K562 (cell line): ENCODE data around the gene PDE6D. TPM values are rescaled to one million over a fixed set of nuclear protein-coding genes. Genes with fewer than 3 reads are reported as not detected.

Experiments
- AFF4 ChIP-seq: sonication (generic); formaldehyde crosslinking; IDR thresholded peaks from 2 replicates; pipeline ENCODE4 v1.8.0; 2023; ENCODE audit warnings: mild to moderate bottlenecking, missing genetic modification reagents
- CHD2 ChIP-seq: IDR thresholded peaks from 2 replicates; pipeline ENCODE4 v1.6.1; 2011; ENCODE audit warnings: low read depth, low read length
- CTCF ChIP-seq, 3 experiments: IDR thresholded peaks in 2 of 3; conservative IDR thresholded peaks in 1 of 3; 2 replicates each; pipeline ENCODE4 v1.5.1; 2011 to 2012; ENCODE audit warnings: low read length in 3 of 3, mild to moderate bottlenecking in 3 of 3, control low read depth in 2 of 3, improper control_type of control experiment in 1 of 3, inconsistent platforms in 1 of 3, low read depth in 1 of 3, mixed read lengths in 1 of 3, moderate library complexity in 1 of 3; ENCODE audit not compliant: insufficient read depth in 2 of 3
- FOXM1 ChIP-seq, 2 experiments: fragments of 450-650 bp in 1 of 2; sonication (generic) in 1 of 2; formaldehyde crosslinking in 1 of 2; IDR thresholded peaks; 2 replicates each; pipeline versions ENCODE4 v1.6.1 to v1.9.0; 2017 to 2022; ENCODE audit warnings: low read depth in 2 of 2, mild to moderate bottlenecking in 2 of 2, missing genetic modification reagents in 1 of 2, moderate library complexity in 1 of 2
- JUND ChIP-seq, 2 experiments: IDR thresholded peaks; 2 replicates in 1 of 2; 3 replicates in 1 of 2; pipeline ENCODE4 v1.6.1; 2011; ENCODE audit warnings: borderline replicate concordance in 2 of 2, low read depth in 2 of 2, low read length in 2 of 2, improper control_type of control experiment in 1 of 2, missing biosample characterization in 1 of 2, missing genetic modification characterization in 1 of 2, missing genetic modification reagents in 1 of 2
- MBD2 ChIP-seq: sonication (generic); IDR thresholded peaks from 2 replicates; pipeline ENCODE4 v1.6.1; 2016; ENCODE audit warnings: low read depth, borderline replicate concordance
- MLLT1 ChIP-seq, 2 experiments: fragments of 450-650 bp; IDR thresholded peaks; 2 replicates each; pipeline ENCODE4 v1.6.1; 2016
- SRSF3 ChIP-seq: fragments of 200-400 bp; formaldehyde crosslinking; IDR thresholded peaks from 2 replicates; pipeline ENCODE4 v1.6.1; 2016; ENCODE audit warnings: mild to moderate bottlenecking, low read length, moderate library complexity; ENCODE audit not compliant: insufficient read depth
- TAF1 ChIP-seq: IDR thresholded peaks from 2 replicates; pipeline ENCODE4 v1.6.1; 2011; ENCODE audit warnings: mild to moderate bottlenecking, low read length, moderate library complexity; ENCODE audit not compliant: insufficient read depth, control insufficient read depth, severe bottlenecking; ENCODE audit errors: extremely low read depth
- ZNF212 ChIP-seq: fragments of 450-650 bp; formaldehyde crosslinking; IDR thresholded peaks from 2 replicates; pipeline ENCODE4 v1.4.0; 2020; ENCODE audit warnings: mild to moderate bottlenecking
- ZNF584 ChIP-seq: fragments of 200-800 bp; sonication (Bioruptor generic); IDR thresholded peaks from 2 replicates; pipeline ENCODE4 v1.6.1; 2016; ENCODE audit warnings: low read depth, mild to moderate bottlenecking, missing genetic modification characterization, missing compliant biosample characterization
- polyA plus RNA-seq, 8 experiments: library from polyadenylated mRNA; depleted of rRNA in 4 of 8; stranded (reverse) in 5 of 8; unstranded in 3 of 8; fragments of >200 nt; fragmentation: Nextera tagmentation in 2 of 8; fragmentation: Illumina TruSeq in 1 of 8; extraction: Ambion mirVana in 2 of 8; extraction: Trizol in 1 of 8; gene quantifications; 2 replicates each; pipeline versions ENCODE4 v1.2.1 to v1.2.3, GENCODE V29; 2011 to 2014; ENCODE audit warnings: inconsistent platforms in 1 of 8, missing spikeins in 1 of 8
- total RNA-seq, 7 experiments: library from RNA; depleted of rRNA in 6 of 7; stranded (reverse); fragments of >200 nt in 6 of 7; fragmentation: Illumina TruSeq in 2 of 7; extraction: Trizol in 2 of 7; gene quantifications; 2 replicates each; pipeline versions ENCODE4 v1.2.1 to v1.2.3, GENCODE V29; 2011 to 2021; ENCODE audit warnings: low replicate concordance in 1 of 7
- TF ChIP-seq, protein P1 (sequence below): fragments of 450-650 bp; IDR thresholded peaks from 2 replicates; pipeline ENCODE4 v1.6.1; 2014; ENCODE audit warnings: low read depth, mild to moderate bottlenecking, moderate library complexity, borderline replicate concordance
- TF ChIP-seq, protein P2 (sequence below): fragments of 200-800 bp; sonication (Bioruptor generic); IDR thresholded peaks from 2 replicates; pipeline ENCODE4 v1.6.1; 2017; ENCODE audit warnings: missing genetic modification characterization, missing compliant biosample characterization

PDE6D gene
- total and polyA plus RNA-seq, 9 of the 15 experiments (the other 6 are each of a cell fraction or from before 2014, with no cell fraction given) = 0.65 to 11.6 (median 7.0) TPM

DNA sequence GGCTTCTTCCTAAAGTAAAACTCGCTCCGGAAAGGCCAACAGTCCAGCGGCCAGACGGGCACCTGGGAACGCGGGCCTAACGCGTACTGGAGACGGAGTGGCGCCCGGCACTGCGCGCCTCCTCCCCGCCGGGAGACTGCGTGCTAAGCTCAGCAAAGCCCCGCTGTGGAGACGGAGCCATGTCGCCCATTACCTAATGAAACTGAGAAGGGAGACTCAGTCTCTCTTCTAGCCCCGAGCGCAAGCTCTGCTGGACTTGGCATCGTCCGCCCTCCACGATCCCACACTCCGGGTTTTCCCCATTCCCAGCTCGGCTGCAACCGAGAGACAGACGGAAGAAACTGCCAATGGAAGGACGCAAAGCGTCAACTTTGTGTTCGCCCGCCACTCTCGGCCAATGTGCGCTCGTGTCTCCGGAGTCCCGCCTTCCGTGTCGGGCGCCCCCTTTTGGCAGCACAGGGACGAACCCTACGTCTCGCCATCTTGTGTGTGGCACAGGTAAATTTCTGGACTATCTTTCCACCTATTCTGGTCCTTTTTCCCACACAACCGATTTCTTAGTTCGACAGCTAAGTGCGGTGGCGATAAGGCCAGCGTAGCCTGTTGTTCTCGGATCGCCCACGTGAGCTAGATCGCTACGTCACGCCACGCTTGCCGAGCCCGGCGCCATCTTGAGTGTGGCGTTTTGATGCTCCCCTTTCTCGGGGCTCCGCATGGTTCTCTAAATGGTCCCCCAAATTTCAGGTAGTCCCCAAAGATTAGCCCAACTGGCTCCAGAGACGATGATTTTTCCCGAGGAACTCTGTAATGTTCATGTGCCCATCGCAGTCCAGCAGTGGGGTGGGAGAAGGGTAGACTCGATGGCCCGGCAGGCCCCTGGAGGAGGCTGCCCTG lies 74.1 kb downstream of the PDE6D start (continued):
- TF ChIP-seq, protein P1, sequence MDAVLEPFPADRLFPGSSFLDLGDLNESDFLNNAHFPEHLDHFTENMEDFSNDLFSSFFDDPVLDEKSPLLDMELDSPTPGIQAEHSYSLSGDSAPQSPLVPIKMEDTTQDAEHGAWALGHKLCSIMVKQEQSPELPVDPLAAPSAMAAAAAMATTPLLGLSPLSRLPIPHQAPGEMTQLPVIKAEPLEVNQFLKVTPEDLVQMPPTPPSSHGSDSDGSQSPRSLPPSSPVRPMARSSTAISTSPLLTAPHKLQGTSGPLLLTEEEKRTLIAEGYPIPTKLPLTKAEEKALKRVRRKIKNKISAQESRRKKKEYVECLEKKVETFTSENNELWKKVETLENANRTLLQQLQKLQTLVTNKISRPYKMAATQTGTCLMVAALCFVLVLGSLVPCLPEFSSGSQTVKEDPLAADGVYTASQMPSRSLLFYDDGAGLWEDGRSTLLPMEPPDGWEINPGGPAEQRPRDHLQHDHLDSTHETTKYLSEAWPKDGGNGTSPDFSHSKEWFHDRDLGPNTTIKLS = peak; percentile 54; the same call in 1 of the 2 replicates
- TF ChIP-seq MLLT1 (IDR thresholded peaks at IDR 0.05) (0 out of 4 replicates have a peak, but pooled peaks have one; percentile 15 to 38), CHD2 (peak; percentile 78), SRSF3 (0 out of 2 replicates have a peak, but pooled peaks have one; percentile 44), ZNF212 (CRISPR knock-in tag) (no peak), TAF1 (peak; percentile 92), CTCF (IDR thresholded peaks at IDR 0.05 in 2 of 3, conservative IDR thresholded peaks at IDR 0.05 in 1 of 3; ENCODE audit: insufficient read depth in 2 of 3, low read depth in 1 of 3, low read length in 3 of 3) (peak; percentile 57 to 80 (median 70)), MBD2 (peak; percentile 97), JUND (IDR thresholded peaks at IDR 0.05; ENCODE audit: borderline replicate concordance, low read depth, low read length) (no peak; the same call in none of the 2 replicates), JUND (tag; IDR thresholded peaks at IDR 0.05; ENCODE audit: borderline replicate concordance, low read depth, low read length) (peak; percentile 58; the same call in 2 of the 3 replicates), ZNF584 (CRISPR knock-in tag) (peak; percentile 34; the same call in 1 of the 2 replicates), FOXM1 (IDR thresholded peaks at IDR 0.05; ENCODE audit: low read depth) (peak; percentile 72), FOXM1 (CRISPR knock-in tag; IDR thresholded peaks at IDR 0.05; ENCODE audit: low read depth) (no peak), AFF4 (CRISPR knock-in tag) (peak; percentile 83; the same call in 1 of the 2 replicates)
- TF ChIP-seq, protein P2, sequence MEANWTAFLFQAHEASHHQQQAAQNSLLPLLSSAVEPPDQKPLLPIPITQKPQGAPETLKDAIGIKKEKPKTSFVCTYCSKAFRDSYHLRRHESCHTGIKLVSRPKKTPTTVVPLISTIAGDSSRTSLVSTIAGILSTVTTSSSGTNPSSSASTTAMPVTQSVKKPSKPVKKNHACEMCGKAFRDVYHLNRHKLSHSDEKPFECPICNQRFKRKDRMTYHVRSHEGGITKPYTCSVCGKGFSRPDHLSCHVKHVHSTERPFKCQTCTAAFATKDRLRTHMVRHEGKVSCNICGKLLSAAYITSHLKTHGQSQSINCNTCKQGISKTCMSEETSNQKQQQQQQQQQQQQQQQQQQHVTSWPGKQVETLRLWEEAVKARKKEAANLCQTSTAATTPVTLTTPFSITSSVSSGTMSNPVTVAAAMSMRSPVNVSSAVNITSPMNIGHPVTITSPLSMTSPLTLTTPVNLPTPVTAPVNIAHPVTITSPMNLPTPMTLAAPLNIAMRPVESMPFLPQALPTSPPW (CRISPR knock-in tag) = 0 out of 2 replicates have a peak, but pooled peaks have one; percentile 2
